KG1 (cell line): ENCODE measurements around the gene DLG2.

Experiments
- DNase-seq: peaks from one replicate; lab custom pipeline; 2025; lab: John Stamatoyannopoulos, UW

The DLG2 gene

DNA sequence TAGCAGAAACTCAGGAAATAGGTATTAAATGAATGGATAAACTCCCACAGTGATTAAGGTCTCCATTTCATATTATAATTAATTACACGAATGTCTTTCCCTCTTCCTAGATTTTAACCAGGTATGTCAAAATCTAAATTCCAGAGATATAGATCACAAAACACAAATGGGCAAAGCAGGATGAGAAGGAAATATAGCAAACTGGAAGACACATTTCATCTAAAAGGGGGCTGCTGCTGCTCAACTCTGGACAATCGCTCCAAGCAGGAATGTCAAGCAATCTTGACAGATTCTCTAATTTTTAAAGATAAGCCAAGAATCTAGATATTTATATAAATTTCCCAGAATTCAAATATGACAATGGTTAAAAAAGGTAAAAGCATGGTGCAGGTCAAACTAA lies 1786.8 kb downstream of the DLG2 start:
- no peak for DNase-seq

DNA sequence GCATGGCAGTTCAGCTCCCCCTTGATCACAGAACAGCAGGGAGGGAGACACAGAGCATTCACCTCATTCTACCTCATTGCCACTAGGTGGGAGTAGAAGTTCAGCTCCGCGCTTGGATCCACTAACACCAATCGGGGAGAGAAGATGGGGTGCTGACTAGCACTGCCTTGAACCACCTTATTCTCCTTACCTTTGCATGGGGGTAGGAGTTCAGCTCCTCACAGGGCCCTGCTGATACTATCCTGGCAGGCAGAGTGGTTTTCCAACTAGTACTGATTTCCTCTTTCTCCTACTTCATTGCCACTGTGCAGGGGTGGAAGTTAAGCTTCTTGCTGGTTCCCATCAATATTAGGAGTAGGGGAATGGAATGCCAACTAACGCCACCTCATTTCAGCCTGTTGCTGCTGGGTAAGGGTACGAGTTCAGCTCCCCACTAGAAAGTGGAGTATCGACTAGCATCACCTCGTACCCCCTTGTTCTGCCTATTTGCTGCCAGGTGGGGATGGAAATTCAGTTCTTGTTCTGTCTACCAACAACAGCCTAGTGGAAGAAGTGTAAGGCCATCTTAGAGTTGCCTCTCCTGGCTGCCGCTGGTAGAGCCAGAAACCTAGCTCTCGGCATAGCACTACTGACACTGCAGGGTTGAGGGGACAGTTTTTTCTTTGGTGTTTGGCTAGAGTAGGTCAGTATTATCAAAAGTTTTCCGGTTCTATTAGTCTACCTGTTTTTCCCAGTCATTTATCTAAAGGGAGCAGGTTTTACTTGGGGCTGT lies 1790.1 kb downstream of the DLG2 start:
- peak; percentile 10 for DNase-seq

DNA sequence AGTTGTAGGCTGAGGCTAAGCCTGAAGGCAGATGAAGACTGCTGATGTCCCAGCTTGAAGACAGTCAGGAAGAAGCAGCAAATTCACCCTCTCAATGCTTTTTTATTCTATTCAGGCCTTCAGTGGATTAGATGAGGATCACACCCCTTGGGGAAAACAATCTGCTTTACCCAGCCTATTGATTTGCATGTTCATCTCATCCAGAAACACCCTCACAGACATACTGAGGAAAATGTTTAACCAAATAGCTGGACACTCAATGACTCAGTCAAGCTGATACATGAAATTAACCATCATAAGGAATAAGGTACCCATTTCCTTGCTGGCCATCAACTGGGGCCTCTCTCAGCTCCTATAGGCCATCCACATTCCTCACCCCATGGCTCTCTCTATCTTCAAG lies 1791.1 kb downstream of the DLG2 start:
- no peak for DNase-seq

DNA sequence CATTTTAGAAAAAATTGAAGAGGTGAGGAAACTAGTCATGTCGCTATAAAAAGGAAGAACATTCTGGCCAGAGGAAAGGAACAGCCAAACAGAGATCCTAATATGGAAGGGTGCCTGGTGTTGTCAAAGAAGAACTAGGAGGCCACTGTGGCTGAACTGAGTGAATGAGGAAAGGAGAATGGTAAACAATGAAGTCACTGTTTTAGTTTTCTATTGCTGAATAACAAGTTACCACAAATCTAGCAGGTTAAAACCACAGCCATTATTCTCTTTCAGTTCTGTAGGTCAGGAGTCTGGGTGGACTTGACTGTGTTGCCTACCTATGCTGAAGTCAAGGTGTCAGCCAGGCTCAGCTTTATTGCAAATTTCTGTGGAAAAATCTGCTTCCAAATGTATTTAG lies 1791.7 kb downstream of the DLG2 start:
- no peak for DNase-seq

DNA sequence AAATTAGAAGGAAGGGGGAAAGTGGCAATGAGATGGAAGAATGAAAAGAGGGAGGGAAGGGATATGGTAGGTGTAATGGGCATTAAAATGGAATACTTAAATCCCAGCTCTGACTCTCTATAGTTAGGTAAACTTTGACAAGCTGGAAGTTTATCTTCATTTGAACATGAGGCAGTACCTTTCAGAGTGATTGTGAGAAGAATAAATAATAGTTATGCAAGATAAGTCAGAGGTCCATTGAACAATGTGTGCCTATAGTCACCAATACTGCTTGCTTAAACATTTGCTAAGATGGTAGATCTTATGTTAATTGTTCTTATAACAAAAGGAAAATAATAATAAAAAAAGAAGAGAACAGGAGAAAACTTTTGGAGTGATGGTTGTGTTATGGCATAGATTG lies 1795.2 kb downstream of the DLG2 start:
- no peak for DNase-seq

DNA sequence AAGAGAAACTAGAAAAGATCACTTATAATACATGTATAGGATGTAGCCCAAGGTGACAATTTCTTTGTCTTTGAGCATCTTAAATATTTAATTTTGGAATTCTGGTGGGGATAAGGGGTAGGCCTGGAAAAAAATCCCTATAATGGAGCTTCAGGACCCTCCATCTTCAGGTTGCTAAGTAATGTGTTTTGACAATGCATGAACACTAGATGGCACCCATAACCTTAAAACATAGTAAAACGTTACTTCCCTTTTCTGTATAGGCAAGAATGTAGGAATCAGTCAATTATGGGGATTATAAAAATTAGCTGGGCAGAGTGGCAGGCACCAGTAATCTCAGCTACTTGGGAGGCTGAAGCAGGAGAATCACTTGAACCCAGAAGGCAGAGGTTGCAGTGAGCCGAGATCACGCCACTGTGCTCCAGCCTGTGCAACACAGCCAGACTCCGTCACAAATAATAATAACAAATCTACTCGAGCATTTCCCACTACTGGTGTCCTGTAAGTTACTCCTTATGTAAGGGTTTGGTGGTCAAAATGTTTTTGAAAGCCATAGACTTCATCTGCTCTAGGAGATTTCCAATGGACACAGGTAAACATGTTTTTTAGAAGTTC lies 1799.1 kb downstream of the DLG2 start:
- DNase-seq: peak; percentile 12

DNA sequence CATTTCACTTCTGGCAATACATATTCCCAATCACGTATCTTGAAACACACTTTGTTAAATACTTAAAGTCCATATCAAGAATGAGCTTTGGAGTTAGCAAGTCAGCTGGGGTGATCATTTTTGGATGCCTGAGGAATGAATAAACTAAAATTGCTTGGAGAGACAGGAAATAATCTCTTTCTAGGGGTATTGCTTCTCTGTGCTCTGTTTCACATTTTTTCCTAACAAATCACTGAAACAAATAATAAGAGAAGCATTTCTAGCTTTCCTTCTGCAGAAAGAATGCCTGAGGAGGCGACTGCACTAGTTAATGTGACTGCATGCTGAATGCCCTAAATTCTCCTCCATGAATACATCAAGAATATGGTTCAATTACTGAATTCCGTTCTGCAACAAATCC lies 1799.6 kb downstream of the DLG2 start:
- DNase-seq: no peak

DNA sequence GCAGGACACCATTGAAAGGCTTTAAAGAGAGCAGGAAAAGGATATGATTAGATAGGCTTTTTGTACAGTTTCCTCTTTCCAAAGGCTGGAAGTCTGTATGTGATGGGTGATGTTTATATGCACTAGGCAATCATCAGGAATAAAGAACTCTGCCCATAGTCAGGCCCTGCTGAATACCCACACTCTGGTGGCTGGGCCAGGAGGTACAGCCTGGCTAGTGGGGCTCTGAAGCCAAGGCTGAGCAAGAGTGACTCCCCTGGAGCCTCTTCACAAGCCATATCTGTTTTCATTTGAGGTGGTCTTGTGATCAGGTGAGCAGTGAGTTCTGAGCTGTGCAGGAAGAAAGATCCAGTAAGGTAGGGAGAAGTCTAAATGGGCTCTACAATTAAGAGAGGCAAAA lies 1801.1 kb downstream of the DLG2 start:
- no peak for DNase-seq

DNA sequence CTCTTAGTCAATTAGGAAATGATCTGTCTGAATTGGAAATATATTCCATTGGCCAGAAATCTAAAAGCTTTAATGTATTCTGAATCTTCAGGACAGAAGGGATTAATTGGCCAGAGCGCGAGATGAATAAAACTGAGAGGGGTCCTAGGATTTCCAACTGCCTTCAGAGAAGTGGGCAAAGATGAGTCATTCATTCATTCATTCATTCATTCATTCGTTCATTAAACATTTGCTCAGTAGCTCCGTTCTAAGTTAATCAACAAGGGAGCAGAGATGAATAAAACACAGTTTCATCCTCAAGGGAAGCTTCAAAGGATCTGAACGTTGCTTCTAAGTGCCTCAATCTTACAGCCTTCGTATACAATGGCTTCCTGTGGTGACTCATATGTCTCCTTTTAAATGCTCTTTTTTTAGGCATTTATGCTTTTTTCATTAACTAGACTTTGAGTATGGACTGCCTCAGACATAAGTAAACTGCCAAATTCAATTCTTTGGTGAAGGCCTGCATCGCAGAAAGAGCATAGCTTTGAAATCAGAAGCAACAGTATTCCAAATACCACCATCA lies 1803.6 kb downstream of the DLG2 start:
- DNase-seq: no peak

DNA sequence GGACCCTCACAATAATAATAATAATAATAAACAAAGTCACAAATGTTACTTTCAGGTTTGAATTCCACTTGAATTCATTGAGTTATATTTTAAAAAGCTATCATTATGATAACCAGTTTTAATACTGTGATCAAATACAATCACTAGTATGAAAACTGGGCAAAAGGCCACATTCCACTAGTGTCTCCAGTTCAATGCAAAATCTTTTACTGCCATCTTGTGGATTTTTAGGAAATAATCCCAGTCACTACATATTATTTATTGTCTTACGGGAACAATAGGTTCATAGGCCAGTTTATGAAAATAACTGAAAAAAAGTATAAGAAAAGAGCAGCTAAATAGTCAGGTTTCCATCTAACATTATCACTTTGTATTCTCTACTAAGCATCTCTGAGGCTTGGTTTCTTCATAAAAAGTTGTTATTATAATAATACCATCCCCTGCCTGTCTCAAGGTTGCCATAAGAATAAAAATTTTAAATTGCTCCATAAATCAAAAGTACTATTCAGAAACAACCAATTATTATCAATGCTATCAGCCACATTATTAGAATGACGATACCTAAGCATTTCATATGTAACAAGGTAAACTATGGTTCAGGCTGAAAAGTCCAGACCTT lies 1807.1 kb downstream of the DLG2 start:
- peak; percentile 20 for DNase-seq

DNA sequence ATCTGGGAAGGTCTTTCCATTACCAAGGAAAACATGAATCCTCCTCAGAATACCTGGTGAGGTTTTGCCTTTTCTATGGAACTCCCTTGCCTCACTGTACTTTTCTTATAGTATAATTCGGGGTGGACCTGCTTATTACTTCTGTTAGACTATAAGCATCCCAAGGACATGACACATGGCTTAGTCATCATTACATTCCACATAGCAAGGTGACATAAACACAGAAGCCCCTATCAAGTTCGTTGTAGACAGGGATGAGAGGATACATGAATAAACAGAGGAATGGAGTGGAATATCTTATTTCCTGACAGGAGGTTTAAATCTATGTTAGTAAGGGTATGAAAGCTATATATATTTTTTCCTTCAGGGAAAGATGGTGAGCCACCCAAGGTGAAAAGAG lies 1808.8 kb downstream of the DLG2 start:
- no peak for DNase-seq

DNA sequence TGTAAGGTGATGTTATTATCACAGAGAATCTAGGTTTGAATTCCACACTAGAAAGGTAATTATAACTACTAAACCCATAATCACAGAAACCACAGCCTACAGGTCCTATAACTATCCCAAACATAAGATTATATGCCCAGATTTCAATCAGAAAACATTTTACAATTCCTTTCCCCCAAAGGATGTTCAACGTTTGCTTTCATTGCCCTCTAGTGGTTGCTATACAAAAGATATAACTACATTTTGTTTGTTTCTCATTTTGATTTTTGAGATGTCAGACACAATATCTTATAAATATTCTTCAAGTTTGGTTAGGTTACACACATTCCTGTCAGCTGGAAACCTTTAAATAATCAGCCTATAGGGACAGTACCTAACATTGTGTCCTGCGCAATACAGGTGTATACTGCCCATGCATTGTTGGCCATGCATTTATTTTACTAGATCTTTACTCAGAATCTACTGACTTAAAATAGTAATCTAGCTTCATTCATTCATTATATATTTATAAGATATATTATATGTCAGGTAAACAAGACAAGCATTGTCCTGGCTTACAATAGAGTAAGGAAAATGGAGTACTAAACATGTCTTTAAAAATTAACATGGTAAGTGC lies 1810.5 kb downstream of the DLG2 start:
- peak; percentile 8 for DNase-seq

DNA sequence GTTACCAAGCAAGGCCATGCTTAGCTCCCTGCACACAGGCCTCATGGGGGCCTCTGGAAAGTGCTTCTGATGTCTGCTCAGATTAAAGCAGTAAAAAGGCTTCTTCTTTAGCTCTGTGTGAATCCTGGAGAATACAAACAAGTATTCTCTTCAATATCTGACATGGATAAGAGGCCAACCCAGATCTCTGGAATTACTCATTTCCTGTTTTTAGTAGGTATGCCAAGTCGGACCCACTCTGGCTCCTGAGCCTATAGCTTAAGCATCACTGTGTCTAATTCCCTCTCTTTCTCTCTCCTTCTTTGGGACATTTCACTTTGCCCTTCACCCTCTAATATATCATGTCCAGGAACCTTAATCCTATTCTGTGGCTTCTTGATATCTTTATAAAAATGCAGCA lies 1811.4 kb downstream of the DLG2 start:
- DNase-seq: no peak

DNA sequence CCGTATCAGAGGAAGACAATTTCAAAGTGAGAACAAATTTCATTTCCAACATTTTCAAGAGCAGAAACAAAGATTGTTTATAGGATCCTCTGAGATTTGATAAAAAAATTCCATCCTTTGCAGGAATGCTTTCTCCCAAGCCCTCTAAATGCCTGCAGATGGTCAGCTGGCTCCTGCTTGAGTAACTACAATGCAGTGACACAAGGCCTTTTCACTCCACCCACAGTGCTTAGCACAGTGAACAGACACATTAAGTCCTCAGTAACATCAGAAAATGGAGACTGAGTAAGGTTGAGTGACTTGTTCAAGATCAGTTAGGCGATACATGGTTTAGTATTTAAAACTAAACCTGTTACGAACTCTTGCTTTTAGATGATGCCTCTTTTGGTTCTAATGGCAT lies 1813.8 kb downstream of the DLG2 start:
- DNase-seq: no peak

DNA sequence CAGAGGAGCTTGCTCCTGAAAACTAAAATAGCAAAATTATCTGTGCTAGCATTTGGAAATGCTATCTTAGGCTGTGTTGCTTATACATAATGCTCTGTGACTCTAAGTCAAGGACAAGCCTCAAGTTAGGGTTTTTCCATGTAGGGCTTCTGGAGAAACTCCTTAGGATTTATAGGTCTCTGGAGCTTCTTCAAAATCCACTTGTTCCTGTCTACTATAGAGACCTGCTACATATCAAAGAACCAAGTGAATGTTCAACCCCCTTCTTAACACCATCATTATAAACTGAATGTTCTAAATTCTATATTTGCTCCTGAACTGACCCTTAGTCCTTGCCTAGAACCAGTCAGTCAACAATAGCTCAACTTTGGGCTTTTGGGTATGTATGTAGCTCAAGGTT lies 1817.9 kb downstream of the DLG2 start:
- DNase-seq: no peak

DNA sequence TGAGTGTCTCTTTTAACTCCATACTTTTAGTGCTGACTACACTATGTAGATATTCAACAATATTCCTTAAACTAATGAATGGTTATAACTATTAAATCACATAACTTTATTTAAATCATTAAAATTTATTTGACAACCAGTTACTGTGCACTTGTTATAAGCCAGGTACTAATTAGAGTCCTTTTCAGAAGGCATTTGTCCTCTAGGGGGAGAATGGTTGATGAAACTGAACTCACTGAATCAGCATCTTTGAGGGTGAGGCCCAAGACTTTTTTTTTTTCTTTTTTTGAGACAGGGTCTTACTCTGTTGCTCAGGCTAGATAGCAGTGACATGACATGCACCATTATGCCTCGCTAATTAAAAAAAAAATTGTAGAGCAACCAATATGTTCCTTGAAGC lies 1825.3 kb downstream of the DLG2 start:
- DNase-seq: no peak

DNA sequence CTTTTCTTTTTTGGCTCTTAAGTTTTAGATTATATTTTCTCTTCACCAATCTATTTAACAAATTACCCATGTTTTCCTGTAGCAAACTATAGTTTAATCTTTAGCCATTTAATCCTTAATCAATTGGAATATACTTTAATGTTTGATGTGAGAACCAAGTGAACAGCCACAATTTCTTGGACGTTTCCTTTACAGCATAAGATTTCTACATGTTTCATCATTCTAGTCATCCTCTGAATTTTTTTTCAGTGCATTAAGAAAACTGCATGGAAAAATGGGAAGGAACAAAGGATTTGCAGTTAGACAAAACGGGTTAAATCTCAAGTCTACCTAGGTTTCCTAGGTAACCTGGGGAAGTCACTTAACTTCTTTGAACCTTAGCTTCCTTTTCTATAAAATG lies 1833.8 kb downstream of the DLG2 start:
- no peak for DNase-seq

DNA sequence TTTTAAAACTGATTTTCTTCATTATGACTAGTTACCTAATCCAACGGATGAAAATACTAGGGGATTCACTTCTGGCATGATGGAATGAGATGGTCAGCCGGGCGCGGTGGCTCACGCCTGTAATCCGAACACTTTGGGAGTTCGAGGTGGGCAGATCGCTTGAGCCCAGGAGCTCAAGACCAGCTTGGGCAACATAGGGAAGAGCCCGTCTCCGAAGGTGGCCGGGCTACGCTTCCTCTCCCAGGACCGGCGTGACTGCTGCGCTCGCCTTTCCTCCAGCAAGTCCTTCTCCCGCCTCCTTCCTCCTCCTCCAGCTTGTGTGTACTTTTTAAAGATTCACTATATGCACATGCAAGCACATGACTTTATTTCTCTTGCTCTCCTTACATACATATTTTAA lies 1835.6 kb downstream of the DLG2 start:
- no peak for DNase-seq

DNA sequence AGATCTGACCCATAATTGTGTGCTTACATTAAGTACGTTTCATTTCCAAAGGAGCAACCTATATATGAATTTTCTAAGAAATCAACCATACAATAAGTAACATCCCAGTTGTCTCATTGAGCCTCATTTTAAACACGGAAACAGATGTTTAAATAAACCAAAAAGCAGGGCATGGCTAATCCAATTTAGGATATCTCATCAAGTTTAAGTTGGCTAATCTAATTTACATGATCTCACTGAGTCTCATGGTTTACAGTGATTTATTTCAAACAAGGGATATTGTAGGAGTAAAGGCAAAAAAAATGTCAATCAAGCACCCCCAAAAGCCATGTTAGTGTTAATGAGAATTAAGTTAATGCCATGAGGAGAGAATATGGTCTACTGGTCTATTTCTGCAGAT lies 1841.2 kb downstream of the DLG2 start:
- DNase-seq: no peak

DNA sequence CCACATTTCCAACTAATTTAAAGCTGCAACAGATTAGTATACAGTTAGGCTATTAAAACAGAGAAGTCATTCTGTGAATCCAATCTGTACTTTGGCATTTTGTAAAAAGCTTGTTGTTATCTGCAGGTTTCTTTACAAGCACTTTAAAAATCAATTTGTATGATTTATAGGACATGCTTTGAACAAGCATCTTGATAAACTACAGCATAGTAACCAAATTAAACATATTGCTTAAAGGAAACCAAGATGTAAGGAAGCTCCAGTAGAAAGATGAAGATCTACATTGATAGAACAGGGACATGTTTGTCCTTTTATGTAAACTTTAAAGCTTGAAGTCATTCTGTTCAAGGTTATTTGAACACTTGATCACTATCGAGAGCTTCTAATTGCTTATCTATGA lies 1842.7 kb downstream of the DLG2 start:
- no peak for DNase-seq

DNA sequence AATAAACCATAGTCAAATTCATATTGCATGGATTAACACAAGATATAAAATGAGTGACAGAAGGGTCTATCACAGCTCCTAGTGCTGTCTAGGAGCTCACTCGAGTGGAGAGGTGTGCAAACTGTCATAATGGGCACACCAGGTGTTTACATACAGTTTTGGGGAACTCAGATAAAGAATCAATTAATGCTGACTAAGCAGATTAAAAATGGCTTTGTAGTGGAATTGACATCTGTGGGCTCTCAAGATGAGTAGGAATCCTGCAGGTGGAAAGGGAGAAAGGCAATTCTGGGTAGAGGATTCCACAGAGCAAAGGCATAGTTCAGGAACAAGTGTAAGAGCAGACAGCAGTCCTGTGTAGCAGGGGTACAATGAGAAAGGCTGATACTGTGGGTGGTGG lies 1844.8 kb downstream of the DLG2 start:
- DNase-seq: no peak

DNA sequence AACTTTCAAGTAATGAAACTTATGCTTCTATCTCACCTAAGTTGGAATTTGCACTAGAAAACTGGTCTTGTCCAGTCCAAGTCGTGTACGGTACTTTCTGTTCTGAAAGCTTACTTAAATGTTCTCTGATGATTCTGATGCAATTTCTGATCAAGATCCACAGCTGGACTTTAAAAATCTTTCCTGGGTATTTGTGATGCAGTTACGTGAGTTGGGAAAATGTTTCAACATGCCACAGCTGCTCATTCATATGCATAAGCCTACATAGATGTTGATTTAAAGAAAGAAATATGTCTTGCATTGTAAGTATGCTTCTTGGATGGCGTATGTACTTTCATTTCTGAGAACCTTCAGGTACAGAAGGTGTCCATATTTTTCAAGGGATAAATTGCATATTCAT lies 1847.3 kb downstream of the DLG2 start:
- no peak for DNase-seq

DNA sequence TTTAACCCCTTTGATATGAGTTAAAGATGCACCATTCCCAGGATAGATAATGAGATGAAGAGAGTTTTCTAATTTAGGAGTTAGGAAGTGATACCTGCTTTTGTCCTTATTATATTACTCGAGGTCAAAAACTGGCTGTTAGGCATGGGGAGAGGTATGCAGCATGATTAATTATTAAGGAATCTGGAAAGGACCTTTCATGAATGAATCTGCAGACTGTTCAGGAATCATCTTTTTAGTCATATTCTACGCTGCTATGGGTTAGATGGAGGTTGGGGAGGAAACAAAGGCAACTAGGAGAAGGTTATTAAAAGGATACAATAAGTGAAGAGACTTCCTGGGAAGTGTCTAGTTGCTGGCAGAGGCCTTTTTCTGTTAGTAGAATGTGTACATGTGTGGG lies 1848.5 kb downstream of the DLG2 start:
- no peak for DNase-seq
